GM18517 (cell line): ENCODE results near the gene PEF1.

Experiments
- ATAC-seq: cut with Tn5 transposase; IDR thresholded peaks from one replicate; pipeline ENCODE4 v1.9.1; 2021; ENCODE audit warnings: mild to moderate bottlenecking, moderate library complexity; ENCODE audit not compliant: unreplicated experiment

PEF1 gene

DNA sequence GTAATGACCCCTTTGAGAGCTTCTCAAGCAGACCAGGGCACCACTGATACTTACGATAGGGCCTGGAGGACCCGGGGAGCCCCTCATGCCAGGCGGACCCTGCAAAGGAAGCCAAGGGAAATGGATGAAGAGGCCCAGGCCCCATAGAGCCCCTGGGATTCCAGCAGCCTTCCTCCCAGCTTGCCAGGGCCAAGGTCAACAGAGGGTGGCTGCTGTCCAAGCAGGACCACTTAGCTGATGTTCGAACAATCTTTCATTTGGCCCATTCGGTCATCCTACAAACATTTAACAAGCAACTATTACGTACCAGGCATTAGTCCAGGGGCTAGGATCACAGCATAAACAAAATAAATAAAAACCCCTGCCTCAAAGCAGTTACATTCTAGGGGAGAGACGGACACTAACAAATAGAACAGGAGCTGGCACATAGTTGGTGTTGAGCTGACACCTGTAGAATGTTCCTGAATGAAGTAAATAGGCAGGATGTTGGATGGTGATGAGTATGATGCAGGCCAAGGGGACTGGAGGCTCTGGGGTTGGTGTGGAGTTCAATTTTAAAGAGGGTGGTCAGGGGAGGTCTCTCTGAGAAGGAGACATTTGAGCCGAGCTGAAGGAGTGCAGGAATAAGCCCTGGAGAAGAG lies 27.0 kb upstream of the PEF1 start:
- ATAC-seq, result no peak

- ATAC-seq, result no peak
These were observed 26.5 kb upstream of the PEF1 start for GRCh38 chr1:31671147-31671546.

DNA sequence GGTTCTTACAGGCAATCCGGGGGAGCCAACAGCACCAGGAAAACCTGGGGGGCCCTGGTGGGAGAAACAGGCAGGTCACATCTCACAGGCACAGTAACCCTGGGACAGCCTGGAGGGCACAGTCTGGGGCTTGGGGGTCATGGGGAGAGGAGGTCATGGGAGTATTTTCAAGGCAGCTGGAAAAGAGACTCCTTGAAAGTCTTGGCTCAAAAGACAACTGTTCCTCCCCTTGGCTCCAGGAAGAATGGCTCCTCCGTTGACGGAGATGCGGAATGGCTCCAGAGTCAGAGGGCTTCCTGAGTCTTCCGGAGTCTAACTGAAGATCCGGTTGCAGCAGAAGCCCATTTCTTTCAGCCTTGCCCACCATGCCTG lies 25.9 kb upstream of the PEF1 start:
- ATAC-seq, result no peak

- no peak for ATAC-seq
These were observed 25.3 kb upstream of the PEF1 start for GRCh38 chr1:31669786-31670592.

- no peak for ATAC-seq
These were observed 24.7 kb upstream of the PEF1 start for GRCh38 chr1:31669433-31669785.

DNA sequence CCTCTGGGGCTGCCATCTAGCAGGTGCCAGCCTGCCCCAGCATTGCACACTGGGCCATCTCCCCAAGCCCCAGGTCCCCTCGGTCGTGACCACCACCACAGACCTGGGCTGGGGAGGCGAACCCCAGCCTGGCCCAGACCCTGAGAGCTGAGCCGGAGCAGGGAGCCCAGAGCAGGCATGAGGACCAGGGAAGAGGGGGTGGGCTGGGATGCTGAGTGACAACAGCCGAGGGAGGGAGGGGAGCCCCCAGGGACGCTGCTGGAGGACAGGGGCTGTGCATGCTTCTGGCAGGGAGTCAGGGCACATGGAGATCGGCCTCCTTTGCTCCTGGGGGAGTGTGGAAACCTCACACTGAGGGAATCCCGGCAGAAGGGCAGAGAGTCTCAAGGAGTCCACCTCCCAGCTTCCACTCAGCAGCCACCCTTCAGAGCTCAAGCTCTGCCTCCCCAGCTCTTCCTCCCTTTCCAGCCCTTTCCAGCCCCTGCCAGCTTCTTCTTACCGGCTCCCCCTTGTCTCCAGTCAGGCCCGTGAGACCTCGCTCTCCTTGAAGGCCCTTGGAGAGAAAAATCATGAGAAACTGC lies 23.7 kb upstream of the PEF1 start:
- no peak for ATAC-seq

- no peak for ATAC-seq
These were observed 22.5 kb upstream of the PEF1 start for GRCh38 chr1:31667065-31667785.

- ATAC-seq, result no peak
These were observed 21.7 kb upstream of the PEF1 start for GRCh38 chr1:31666263-31666963.

DNA sequence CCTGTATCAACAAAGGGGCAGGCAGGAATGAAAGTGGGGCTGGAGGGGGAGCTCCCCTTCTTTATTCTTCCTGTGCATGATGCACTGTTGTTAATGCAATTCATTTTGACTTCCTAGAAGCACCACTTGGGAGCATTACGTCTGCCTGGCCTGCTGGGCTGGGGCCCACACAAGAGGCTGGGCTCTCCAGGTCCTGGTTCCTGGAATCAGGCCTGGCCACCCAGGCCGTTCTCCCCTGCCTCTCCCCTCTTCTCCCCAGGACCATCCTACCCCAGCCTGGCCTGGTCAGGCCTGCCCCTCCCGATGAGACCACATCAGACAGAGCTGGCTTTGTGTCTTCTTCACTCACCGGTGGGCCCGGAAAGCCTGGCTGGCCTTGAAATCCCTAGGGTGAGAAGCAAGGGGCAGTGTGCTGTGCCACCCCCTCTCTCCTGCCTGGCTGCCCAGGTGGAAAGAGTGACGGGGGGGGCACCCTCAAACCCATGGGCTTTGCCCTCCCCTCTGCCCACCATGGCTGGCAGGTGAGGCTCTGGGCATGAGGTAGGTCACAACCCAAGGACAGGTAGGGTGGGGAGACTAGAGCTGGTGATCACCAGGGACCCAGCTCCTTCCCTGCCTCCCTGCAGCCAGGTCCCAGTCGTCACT lies 20.7 kb upstream of the PEF1 start:
- ATAC-seq, result no peak

- ATAC-seq, result no peak
These were observed 19.9 kb upstream of the PEF1 start for GRCh38 chr1:31664528-31664927.

DNA sequence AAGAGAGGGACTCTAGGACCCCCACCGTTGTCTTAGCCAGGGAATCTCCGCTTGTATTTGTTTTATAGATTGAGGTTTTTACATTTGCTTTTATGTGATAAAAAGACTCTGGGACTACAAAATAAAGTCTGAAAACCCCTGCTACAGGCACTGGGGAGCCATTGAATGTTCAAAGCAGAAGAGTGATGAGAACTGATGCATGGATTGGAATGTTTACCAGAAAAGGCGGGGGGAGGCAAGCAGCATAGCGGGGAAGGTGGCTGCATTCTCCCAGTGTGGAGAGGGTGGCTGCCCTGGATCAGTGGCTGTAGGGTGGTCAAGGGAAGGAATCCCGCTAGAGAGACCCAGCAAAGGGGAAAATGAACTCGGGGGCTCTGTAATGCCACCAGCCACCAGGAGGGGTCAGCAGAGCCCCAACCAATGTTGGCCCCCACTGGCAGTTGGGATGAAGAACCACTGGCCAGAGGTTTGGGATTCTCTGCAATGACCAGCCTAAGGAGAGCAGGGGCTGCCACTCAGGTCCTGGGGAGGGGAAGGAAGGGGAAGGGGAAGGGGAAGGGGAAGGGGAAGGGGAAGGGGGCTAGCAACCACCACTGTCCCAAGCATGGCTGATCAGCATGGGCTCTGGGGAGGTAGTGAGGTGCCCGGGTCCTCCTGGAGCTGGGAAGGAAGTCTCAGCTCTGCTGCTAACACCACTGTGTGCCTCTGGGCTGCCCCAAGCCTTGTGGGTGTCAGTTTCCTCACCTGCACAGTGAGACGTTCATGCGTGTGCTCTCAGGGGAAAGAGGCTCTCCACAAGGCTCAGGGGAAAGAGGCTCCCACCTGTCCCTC lies 19.2 kb upstream of the PEF1 start:
- ATAC-seq, result no peak

- ATAC-seq, result no peak
These were observed 17.8 kb upstream of the PEF1 start for GRCh38 chr1:31662463-31662862.

DNA sequence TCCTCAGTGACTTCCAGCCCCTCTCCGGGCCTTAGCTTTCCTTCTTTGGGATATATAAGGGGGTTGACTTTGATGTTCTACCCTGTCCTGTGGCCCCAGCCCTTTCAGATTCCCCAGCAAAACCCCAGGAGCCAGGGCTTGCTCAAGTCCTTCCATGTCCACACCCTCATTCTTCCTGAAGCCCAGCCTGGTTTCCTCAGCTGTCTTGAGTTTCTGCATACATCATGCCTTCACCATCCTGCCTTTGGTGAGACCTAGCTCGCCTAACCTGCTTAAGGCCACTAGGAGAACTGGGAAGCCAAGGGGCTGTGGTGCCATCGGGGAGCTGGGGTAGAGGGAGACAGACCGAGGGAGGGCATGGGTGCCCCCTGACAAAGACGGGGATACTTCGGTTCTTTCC lies 17.2 kb upstream of the PEF1 start:
- ATAC-seq, result no peak

GRCh38 chr1:31660871-31661455 lies 16.3 kb upstream of the PEF1 start:
- ATAC-seq, result no peak

DNA sequence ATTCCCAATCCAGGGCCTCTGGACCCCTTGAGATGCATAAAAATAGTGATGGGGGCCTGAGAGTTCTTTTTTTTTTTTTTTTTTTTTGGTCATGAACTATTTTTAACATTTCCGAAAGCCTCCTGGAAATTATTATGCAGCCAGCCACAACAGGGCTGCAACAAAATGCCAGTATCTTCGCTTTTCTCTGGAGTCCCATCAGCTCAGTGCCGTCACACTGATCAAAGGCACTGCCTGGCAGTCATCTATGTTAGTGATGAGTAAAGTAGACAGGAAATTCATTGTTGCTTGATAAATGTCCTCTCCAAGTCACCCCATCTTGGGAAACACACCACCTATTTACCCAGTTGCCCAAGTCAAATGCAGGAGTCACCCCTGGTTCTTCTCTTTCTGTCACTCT lies 15.2 kb upstream of the PEF1 start:
- ATAC-seq, result no peak

DNA sequence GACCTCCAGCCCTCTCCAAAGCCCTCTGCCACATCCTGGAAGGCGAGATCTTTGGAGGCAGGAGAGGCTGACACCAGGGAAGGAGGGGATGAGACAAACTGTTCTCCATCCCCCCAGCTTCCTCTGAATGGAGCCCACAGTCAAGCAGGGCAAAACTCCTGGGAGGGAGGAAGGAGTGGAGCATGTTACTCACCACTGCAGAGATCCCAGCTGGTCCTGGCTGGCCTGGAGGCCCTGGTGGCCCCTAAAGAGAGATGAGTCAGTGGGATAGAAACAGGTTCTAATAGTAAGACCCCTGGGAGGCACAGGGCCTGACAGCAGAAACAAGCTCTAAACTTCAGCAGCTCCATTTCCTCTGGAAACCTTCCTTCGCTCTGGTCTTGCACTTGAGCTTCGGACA lies 14.0 kb upstream of the PEF1 start:
- no peak for ATAC-seq

GRCh38 chr1:31657972-31658510 lies 13.4 kb upstream of the PEF1 start:
- no peak for ATAC-seq

- no peak for ATAC-seq
These were observed 12.5 kb upstream of the PEF1 start for GRCh38 chr1:31657020-31657804.
